Mammary epithelial cell (primary cell): ENCODE measurements around the gene SLC19A1.

Experiments
- EZH2 ChIP-seq: IDR thresholded peaks from 2 replicates; pipeline ENCODE4 v1.6.1; 2012; ENCODE audit warnings: low read length, inconsistent platforms, borderline replicate concordance
- TF ChIP-seq, protein P1 (sequence below), 2 donors: IDR thresholded peaks in 1 of 2; conservative IDR thresholded peaks in 1 of 2; 2 replicates each; pipeline ENCODE4 v1.5.1; 2011 to 2012; ENCODE audit warnings: inconsistent platforms in 2 of 2, low read length in 2 of 2, mild to moderate bottlenecking in 2 of 2, control low read depth in 1 of 2, low read depth in 1 of 2; ENCODE audit not compliant: insufficient read depth in 1 of 2; ENCODE audit errors: extremely low read depth in 1 of 2

DNA sequence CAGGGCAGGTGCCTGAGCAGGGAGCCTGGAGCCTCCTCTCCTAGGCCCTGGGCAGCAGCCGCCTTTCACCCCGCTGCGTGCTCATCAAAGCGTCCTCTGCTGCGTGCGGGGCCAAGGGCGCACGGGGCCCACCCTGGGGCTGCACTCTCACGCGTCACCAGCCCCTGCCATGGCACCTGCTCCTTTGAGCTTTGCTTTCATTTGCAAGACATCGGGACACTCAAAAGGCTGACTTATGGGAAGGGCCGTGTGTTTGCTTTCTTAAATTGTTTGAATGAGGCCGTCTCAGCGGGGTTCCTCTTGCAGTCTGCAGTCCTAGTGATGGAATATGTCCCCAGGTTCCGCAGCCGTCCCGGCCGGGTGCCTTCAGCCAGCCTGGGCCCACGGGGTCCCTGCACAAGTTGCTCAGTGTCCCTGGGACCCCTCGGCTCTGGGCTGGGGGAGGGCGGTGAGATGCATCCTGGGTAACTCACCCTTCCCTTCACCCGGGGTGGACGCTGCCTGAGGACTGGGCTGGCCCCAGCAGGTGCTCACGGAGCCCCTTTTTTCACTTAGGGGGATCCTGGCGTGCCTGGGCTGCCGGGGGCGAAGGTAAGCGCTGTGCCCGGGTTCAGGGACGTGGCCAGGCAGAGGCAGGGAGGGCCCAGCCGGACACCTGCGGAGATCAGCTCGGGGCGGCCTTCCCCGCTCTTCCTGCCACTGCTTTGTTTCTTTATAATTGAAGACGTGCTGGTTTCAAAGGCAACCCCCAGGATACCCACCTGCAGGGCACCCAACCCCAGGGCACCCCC is 53.1 kb downstream of the SLC19A1 start:
- TF ChIP-seq, protein P1, sequence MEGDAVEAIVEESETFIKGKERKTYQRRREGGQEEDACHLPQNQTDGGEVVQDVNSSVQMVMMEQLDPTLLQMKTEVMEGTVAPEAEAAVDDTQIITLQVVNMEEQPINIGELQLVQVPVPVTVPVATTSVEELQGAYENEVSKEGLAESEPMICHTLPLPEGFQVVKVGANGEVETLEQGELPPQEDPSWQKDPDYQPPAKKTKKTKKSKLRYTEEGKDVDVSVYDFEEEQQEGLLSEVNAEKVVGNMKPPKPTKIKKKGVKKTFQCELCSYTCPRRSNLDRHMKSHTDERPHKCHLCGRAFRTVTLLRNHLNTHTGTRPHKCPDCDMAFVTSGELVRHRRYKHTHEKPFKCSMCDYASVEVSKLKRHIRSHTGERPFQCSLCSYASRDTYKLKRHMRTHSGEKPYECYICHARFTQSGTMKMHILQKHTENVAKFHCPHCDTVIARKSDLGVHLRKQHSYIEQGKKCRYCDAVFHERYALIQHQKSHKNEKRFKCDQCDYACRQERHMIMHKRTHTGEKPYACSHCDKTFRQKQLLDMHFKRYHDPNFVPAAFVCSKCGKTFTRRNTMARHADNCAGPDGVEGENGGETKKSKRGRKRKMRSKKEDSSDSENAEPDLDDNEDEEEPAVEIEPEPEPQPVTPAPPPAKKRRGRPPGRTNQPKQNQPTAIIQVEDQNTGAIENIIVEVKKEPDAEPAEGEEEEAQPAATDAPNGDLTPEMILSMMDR (conservative IDR thresholded peaks at IDR 0.05 in 1 of 2, IDR thresholded peaks at IDR 0.05 in 1 of 2; ENCODE audit: extremely low read depth in 1 of 2, insufficient read depth in 1 of 2, low read depth in 1 of 2, low read length in 2 of 2): no peak
- TF ChIP-seq EZH2: no peak
